ENCODE data around the gene GEN1.

The GEN1 gene

DNA sequence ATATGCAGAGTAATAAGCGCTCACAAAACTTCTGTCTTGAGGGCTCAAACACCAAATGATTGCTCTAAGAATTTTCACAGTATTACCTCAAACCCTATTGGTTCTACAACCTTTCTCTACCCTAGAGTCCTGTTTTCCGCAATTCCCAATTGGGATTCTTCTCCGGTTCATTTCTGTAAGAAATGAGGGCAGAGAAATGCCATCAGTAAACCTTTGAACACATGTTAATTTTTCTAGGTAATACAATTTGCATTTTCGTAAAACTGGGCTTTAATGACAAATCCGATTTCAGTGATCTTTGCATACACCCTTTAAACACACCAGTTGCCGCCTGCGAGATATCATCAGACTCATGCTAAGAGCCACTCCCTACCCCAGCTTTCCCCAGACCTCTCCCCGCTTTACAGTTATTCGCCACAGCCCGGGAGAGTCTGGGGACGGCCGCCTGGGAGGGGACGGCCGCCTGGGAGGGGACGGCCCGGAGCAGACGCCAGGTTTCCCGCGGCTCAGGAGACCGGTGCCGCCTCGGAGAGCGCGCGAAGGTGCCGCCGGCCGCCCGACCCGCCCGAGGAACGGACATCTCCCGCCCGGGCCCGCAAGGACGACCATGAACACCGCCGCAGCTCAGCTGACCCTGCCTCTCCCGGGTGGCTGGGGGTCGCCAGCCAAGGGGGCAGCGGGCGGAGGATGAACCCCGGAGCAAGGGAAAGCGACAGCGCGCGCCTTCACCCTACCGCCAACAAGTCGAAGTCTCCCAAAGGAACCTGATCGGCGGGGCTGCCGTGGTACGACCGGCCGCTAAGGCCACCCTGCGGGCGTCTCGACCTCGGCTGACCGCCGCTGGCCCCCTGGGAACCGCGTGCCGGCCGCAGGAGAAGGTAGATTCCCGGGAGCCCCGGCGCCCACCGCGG, 791 bp upstream of the GEN1 start:
- no peak for FAIRE-seq
- peak; percentile 14 for DNase-seq (ENCODE audit: low spot score)

DNA sequence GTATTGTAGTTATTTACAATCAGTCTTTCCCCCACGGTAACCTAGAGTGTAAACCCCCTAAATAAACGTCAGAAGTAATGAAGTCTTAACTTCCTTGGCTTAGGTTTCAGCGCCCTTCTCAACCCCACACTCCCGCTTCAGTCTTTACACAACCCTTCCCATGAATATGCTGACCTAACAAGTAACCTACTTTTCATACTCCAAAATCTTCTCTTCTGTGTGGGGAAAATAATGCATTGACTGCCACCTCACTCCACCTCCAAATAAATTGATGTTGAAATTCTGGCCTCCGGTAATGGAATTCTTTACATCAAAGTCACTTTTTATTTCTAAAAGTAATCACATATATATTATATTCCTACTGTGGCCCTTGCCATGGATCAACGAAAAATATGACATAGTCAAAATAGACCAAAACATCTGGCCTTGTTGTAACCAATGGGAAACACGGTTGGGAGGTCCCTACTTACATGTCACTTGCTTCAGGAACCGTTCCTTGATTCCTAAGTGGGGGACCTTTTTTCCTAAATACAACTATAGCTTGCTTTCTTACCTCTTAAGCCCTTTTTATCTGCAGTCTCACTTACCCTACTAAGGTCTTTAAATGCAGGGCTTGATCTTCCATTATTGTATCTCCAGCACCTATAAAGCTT, 961 bp downstream of the GEN1 start:
- FAIRE-seq (no peak), DNase-seq (ENCODE audit: low spot score) (no peak)

DNA sequence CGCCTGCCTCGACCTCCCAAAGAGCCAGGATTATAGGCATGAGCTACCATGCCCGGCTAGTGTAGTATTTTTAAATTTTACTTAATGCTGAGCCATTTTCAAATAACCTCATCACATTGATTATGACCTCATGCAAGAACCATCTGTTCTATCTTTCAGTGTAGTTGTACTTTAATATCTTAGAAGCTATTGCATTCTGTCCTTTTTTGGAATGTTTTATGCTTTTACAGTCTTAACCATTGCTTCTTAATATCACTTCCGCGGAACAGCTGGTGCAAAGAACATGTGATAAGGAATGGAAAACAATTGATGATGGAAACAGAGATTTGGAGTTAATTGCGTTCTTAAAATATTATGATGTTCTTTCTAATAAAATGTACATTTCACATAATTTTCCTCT, 2.7 kb downstream of the GEN1 start:
- FAIRE-seq (peak; percentile 5), DNase-seq (ENCODE audit: low spot score) (no peak)

DNA sequence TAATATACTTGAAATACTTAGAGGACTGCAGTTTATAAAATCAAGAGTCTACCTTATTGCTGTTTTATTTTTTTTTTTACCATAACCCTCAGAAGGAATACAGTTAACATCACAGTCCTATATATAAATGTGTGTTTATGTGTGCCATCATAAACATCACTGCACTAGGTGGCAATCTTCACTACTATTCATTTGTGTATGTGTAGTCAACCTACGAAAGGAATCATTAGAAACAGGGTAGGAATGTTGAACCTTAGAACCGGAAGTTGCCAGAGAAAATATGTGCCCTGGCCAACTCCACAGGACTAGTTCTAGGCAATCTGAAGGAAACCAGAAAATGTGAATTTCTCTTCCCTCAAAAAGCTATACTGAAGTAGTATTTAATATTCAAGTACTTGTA, 3.4 kb downstream of the GEN1 start:
- FAIRE-seq (peak; percentile 83), DNase-seq (ENCODE audit: low spot score) (peak; percentile 72)

DNA sequence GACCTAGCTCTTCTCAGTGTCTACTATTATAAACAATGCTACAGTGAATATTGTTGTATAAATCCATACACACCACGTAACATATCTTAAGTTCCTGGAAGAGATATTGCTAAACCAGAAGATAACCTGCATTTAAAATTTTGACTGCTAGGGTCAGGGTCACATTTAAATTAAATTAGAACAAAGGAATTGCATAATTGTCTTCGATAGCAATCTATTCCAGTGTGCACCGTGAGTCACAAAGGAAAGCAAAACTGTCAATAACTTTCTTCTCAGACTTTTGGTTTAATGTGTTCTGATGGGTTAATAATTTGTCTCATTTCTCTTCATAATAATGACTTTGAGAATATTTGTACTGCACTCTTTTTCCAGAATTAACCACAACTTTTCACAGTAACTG, 4.2 kb downstream of the GEN1 start:
- no peak for FAIRE-seq
- DNase-seq (ENCODE audit: low spot score): no peak

GRCh38 chr2:17759805-17760204, 5.9 kb downstream of the GEN1 start:
- no peak for FAIRE-seq

DNA sequence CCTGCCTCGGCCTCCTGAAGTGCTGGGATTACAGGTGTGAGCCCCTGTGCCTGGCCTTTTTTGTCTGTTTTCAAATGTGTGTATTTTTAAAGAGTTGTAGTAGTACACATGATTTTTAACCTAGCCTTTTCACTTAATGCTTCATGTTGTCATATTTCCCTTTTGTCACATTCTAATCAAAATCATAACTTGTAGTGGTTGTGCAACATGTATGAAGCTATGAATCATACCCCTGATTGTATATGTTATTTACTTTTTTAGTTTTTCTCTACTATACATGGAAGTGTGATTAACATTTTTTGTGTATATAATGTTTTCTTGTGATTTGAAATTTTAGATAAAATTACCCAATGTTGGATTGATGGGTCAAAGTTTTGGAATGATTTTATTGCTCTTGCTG, 8.5 kb downstream of the GEN1 start:
- DNase-seq (ENCODE audit: low spot score): no peak
- FAIRE-seq: no peak

More at GRCh38 chr2:17759805-17760204, 5.9 kb downstream of the GEN1 start:
- DNase-seq (ENCODE audit: low spot score): no peak

- DNase-seq (ENCODE audit: low spot score): no peak
- no peak for FAIRE-seq
Observed at GRCh38 chr2:17763641-17764333, 9.8 kb downstream of the GEN1 start.

GRCh38 chr2:17765398-17765797, 11.5 kb downstream of the GEN1 start:
- FAIRE-seq (no peak), DNase-seq (ENCODE audit: low spot score) (no peak)

DNA sequence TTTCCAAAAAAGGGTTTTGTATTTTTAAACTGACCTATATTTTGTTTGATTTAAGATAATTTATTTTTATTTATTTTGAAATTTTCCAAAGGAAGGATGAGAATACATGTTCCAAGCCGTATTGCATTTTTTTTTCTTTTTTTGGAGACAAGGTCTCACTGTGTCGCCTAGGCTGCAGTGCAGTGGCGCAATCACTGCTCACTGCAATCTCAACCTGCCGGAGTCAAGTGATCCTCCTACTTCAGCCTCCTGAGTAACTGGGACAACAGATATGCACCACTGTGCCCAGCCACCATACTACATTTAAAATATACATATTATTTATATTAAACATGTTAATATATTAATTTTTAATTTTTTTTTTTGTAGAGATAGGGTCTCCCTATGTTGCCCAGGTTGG, 15.0 kb downstream of the GEN1 start:
- FAIRE-seq (no peak), DNase-seq (ENCODE audit: low spot score) (no peak)

DNA sequence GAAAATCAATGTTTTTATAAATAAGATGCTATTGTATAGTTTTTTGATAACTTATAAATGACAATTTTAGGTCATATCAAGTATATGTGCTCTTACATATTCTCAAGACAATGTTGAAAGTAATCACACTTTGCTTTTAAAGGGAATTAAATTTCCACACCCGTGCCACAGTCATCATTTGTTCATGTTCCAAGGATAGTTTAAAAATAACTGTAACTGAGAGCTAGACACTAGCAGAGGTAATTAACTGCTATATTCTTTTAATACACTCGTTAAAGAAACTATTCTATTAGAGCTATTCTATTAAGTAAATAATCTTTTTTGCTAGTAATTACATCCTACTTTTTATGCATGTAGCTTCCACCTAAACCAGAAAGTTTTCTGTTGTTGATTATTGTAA, 18.0 kb downstream of the GEN1 start:
- DNase-seq (ENCODE audit: low spot score): no peak
- FAIRE-seq: no peak

GRCh38 chr2:17772532-17772931, 18.6 kb downstream of the GEN1 start:
- FAIRE-seq: no peak
- DNase-seq (ENCODE audit: low spot score): no peak

DNA sequence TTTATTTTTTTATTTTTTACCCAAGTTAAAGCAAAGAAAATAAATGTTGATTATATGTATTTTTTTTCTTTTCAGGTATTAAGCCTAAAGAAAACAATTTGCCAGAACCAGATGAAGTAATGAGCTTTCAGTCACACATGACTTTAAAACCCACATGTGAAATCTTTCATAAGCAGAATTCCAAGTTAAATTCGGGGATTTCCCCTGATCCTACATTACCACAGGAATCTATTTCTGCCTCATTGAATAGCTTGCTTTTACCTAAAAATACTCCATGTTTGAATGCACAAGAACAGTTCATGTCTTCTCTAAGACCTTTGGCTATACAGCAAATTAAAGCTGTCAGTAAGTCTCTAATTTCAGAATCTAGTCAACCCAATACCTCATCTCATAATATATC, 26.6 kb downstream of the GEN1 start:
- FAIRE-seq (no peak), DNase-seq (ENCODE audit: low spot score) (no peak)

DNA sequence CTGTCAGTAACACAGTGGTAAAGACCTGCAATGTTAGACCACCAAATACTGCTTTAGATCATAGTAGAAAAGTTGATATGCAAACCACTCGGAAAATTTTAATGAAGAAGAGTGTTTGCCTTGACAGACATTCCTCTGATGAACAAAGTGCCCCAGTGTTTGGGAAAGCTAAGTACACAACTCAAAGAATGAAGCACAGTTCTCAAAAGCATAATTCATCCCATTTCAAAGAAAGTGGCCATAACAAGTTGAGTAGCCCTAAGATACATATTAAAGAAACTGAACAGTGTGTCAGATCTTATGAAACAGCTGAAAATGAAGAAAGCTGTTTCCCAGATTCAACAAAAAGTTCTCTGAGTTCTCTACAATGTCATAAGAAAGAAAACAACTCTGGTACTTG, 27.5 kb downstream of the GEN1 start:
- DNase-seq (ENCODE audit: low spot score) (no peak), FAIRE-seq (no peak)

- DNase-seq (ENCODE audit: low spot score): no peak
- FAIRE-seq: no peak
Observed at GRCh38 chr2:17786727-17787126, 32.8 kb downstream of the GEN1 start.

DNA sequence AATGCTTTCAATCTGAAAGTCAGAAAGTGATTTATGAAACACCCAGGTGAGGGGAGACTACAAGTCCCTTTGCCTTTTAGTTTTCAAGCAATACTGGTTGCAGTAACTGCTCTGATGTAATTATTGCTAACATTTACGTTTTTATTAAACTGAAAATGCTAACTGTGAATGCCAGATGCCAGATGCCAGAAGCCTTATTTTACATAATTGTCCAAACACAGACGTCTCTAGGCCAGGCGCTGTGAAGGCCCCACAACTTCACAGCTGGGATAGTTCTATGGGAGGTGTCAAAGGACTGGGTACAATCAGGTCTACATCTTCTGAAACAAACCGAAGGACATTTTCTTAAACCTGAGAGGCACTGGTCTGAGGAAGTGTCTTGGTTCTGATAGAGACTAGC, 34.8 kb downstream of the GEN1 start:
- DNase-seq (ENCODE audit: low spot score) (no peak), FAIRE-seq (no peak)

DNA sequence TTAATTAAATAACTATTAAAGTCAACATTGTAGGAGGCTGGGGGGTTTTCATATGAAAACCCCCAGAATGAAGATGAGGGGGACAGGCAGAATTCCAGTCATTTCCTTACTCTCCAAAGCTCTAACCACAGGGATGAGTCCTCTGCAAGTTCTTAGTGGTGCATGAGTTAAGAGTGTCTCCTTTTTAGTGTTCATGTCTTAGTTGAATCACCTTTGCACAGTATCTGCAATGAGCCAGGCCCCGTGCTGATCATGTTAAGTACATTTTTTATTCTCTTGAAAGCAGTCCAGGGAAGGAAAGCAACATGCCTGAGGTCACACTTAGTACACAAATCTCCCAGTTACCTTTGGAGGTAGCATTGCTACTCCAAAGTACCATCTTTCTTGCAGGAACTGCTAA, 36.6 kb downstream of the GEN1 start:
- FAIRE-seq (no peak), DNase-seq (ENCODE audit: low spot score) (no peak)

DNA sequence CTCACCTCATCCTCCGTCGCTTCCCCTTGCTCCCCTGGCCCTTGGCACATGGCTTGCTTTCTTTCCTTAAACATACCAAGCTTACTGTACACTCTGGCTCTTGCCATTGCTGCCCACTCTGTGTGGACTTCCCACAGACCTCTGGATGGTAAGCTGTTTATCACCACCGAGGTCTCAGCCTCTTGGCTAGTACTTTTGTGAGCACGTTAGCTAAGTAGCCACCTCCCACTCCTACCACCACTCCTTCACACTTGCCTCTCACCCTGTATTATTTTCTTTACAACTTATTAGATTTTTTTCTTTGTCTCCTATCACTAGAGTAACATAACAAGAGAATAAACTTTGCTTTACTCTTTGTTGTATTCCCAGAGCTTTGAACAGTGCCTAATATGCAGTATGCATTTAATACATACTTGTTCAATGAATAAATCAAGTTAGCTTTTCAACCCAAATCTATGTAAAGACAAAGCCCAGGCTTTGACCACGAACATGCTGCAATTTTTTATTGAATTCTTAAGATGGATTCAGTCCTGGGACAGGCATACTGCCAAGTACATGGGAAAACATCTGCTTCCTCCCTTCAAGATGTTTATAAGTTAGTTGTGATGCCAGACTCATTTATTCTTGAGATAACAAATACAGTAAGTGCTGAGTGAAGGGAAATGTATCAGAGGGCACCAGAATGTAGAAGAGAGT, 37.3 kb downstream of the GEN1 start:
- DNase-seq (ENCODE audit: low spot score) (no peak), FAIRE-seq (no peak)

GRCh38 chr2:17791817-17792130, 37.8 kb downstream of the GEN1 start:
- DNase-seq (ENCODE audit: low spot score) (no peak), FAIRE-seq (no peak)

DNA sequence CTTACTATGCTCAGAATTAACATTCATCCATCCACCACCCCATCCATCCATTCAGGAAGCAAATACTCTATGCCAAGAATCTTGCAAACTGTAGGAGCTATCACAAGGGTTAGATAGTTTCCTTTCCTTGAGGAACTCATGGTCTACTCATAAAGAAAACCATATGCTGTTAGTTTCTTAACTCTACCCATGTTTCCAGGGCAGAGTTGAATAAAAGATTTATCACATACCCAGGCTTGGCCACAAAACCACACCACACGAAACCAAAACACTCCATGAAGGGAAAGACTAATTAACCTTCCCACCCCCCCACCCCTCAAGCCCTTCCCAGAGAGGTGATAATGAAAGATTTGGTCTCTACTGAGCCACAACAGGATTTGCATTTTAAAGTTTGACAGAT, 38.6 kb downstream of the GEN1 start:
- DNase-seq (ENCODE audit: low spot score) (no peak), FAIRE-seq (no peak)

DNA sequence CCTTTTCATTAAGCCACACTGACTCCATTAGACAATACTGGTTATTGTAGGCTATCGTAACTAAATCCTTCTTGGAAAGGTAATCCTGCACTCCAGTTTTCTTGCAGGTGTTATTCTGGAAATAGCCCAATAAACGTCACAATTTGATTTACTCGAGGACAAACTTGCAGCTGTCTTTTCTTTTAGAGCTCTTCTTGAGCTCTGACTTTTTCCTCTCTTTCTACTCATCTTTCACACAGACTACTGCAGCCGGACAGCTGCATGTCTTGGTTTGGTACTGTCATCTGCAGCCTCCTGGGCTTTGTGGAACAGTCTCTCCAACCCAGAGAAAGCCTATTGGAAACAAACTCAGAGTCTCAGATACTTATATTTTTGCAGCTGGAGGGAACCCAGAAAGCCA, 39.4 kb downstream of the GEN1 start:
- DNase-seq (ENCODE audit: low spot score): no peak
- no peak for FAIRE-seq

DNA sequence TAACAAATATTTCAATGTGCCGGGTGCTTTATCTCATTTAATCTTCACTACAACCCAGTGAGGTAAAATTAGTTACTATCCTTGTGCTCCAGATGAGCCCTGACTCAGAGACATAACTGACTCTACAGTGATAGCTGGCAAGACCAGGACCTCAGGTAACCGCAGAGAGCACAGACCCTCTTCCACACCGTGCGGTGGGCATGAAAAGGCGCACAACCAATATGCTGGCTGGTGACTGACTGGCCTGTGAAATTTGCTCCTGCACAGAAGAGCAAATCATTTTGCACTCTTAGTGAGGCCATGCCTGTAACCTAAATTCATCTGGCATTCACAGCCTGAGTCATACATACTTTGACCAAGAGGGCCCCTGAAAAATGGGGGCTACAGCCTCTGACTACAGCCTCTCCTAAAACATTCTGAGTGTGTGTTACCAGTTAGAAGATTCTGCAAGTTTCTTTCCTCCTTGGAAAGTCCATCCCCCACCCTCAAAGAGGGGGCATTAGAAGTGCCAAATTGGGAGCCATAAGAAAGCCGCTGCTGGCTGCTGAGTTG, 39.9 kb downstream of the GEN1 start:
- FAIRE-seq: no peak
- DNase-seq (ENCODE audit: low spot score): no peak
